ENCODE results near the gene BPNT1. TPM values are rescaled to one million over a fixed set of nuclear protein-coding genes. Genes with fewer than 3 reads are reported as not detected.

The BPNT1 gene
- total RNA-seq, 1 experiment from 2014 or later: 13.6 TPM

- Mint-ChIP-seq H3K27ac (peak overlapping the region in 1 of 3 experiments; percentile 5; a peak in 1 of 7 replicates), H3K27me3 (ENCODE audit: low read depth) (no peaks in the 10 kb centered on the region), H3K36me3 (ENCODE audit: insufficient read depth in 1 of 3, low read depth in 3 of 3) (peaks cover 8 to 35% (median 32%) of the 10 kb centered on the region in 3 experiments; a peak in 6 of 7 replicates), H3K4me3 (no peak overlapping the region), H3K9me3 (no peaks in the 10 kb centered on the region), H3K4me1 (peaks cover 0 to 4% of the 10 kb centered on the region in 2 experiments; a peak in 1 of 4 replicates)
- Histone ChIP-seq H4K5ac (ENCODE audit: insufficient read length, low read depth, low read length) (no peak overlapping the region), H3K9me3 (ENCODE audit: control insufficient read depth, low read depth, low read length) (no peaks in the 10 kb centered on the region), H3K4ac (ENCODE audit: low read depth, low read length) (no peak overlapping the region), H2BK120ac (ENCODE audit: low read depth, low read length, poor library complexity, severe bottlenecking) (no peak overlapping the region), H4K20me1 (ENCODE audit: control insufficient read depth, insufficient read depth, insufficient read length) (no peaks in the 10 kb centered on the region), H3K9ac (ENCODE audit: extremely low read depth, insufficient read length, low read length) (no peak overlapping the region), H3K4me2 (ENCODE audit: insufficient read depth, insufficient read length, low read length) (no peak overlapping the region), H2BK15ac (ENCODE audit: low read depth, low read length) (no peak overlapping the region), H2AFZ (ENCODE audit: low read length) (no peak overlapping the region), H4K91ac (ENCODE audit: insufficient read length, low read depth, low read length) (no peak overlapping the region), H3K23me2 (ENCODE audit: insufficient read length, low read depth, low read length, poor library complexity, severe bottlenecking) (no peaks in the 10 kb centered on the region), H3K14ac (ENCODE audit: insufficient read depth, low read length) (no peak overlapping the region), H3K79me1 (ENCODE audit: insufficient read depth, low read depth, low read length, poor library complexity, severe bottlenecking) (no peaks in the 10 kb centered on the region), H2BK5ac (ENCODE audit: insufficient read length, low read length) (no peak overlapping the region), H3K18ac (ENCODE audit: insufficient read length, low read depth, low read length) (no peak overlapping the region), H3K79me2 (ENCODE audit: insufficient read depth, low read length) (no peaks in the 10 kb centered on the region), H3K56ac (ENCODE audit: insufficient read length, low read depth, low read length) (no peak overlapping the region), H2BK20ac (ENCODE audit: low read depth, low read length, poor library complexity, severe bottlenecking) (no peak overlapping the region), H3T11ph (ENCODE audit: low read length) (no peak overlapping the region), H3K4me1 (ENCODE audit: insufficient read depth, low read length) (no peaks in the 10 kb centered on the region), H2AK5ac (ENCODE audit: insufficient read length, low read length) (no peak overlapping the region), H3K23ac (ENCODE audit: insufficient read length, low read depth, low read length) (no peak overlapping the region), H4K8ac (replicated peaks; ENCODE audit: insufficient read length, low read depth, low read length) (no peak overlapping the region), H2BK12ac (ENCODE audit: insufficient read length, low read depth, low read length) (no peak overlapping the region), H3K27ac (ENCODE audit: insufficient read length, low read depth, low read length) (no peak overlapping the region), H3K27me3 (ENCODE audit: insufficient read depth, low read length) (no peaks in the 10 kb centered on the region)
- no peak for TF ChIP-seq CTCF (conservative IDR thresholded peaks at IDR 0.05)
- no CpG with 5 or more reads among the region's 3 CpGs for WGBS (ENCODE audit: extremely low coverage, insufficient read length, low lambda C conversion rate)
- no peak for DNase-seq
Measured at GRCh38 chr1:220127076-220127475, 37.5 kb upstream of the BPNT1 start.

Measured in H9 (cell line).